ENCODE results near the gene NTN5.
A peak's percentile ranks its signal among the peaks of the same experiment; 100 is the strongest.
"Not testable (repeated sequence)": the region's sequence is repeated elsewhere in the genome, so short reads cannot be mapped to it uniquely, and the experiment has no call there.

The NTN5 gene

GRCh38 chr19:48669903-48670668, 2.7 kb downstream of the NTN5 start:
- DNase-seq, result no peak

- DNase-seq, result no peak
Observed at GRCh38 chr19:48668761-48669160, 4.1 kb downstream of the NTN5 start.

GRCh38 chr19:48668332-48668731, 4.5 kb downstream of the NTN5 start:
- DNase-seq, result peak in 1 of 14 donors; percentile 36

- DNase-seq, result no peak
Observed at GRCh38 chr19:48665786-48666185, 7.0 kb downstream of the NTN5 start.

GRCh38 chr19:48664476-48664875, 8.3 kb downstream of the NTN5 start:
- no peak for DNase-seq

DNA sequence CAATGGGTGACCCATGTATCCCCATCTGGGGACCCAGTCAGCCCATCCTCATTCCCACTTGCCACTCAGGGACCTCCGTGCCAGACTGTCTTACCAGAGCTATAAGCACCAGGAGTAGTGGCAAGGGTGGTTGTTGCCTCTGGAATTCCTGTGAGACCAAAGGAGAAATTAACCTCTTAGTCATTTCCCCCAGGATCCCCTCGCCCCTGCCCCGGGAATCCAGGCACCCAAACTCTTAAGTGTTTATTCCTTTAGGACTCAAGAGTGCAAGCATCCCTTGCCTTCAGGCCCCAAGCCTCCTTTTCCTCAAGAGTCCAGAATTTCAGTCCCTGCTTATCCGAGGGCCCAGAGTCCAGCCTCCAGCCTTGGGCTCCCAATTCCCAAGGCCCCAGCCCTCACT, 9.2 kb downstream of the NTN5 start:
- no peak for DNase-seq

DNA sequence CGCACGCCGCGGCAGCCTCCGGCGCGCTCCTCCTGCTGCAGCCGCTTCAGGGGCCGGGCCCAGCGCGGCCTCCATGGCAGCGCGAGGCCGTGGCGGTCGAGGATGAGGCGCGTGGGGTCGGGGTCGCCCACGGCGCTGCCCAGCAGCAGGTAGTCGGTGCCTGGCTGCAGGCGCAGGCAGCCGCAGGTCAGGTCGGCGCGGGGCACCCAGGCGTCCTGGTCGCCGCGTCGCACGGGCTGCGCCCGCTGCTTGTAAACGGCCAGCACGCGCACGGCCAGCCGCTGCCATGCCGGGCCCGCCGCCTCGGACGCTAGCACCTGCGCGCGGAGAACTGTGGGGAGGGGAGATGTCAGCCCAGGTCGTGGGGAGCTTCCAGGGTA, 11.1 kb downstream of the NTN5 start:
- no peak for DNase-seq

DNA sequence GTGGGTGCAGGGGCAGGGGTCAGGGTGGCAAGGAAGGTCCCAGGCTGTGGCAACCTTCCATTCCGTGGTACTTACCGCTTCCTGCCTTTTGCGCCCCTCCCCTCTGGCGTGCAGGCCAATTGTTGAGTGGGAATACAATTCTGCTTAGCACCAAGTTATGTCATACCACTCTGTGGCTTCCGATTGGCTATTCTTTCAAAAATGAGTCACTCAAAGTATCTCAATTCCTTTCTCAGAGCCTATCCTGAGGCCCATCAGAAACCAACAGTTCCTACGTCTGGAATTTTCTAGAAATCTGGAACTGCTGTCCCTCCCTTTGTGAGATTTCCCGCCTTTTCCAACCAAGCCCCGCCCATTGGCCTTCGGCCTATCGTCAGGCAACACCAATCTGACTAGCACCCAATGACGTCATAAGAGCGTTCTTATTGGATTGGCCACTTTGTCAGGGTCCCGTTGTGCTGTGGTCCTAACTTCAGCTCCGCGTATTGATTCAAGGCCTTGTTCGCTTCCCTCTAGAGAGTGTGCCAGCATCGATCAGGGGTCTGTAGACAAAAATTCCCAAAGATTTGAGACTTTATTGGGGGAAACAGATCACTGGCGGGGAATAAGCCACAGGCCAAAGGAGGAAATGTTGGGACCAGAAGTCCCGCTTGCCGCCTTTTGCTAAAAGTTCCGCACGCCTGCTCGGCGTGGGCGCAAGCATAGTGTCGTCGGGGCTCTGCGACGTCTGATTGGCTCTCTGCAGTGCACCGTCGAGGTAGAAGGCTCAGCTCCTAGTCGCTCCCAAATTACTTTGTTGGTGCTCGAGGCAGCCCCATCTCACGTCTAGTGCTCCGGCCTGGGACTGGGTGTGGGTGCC, 11.7 kb downstream of the NTN5 start:
- DNase-seq, result peak in 12 of 14 donors; percentile 35 to 82 (median 64)

- no peak for DNase-seq
Observed at GRCh38 chr19:48659768-48660167, 13.0 kb downstream of the NTN5 start.

DNA sequence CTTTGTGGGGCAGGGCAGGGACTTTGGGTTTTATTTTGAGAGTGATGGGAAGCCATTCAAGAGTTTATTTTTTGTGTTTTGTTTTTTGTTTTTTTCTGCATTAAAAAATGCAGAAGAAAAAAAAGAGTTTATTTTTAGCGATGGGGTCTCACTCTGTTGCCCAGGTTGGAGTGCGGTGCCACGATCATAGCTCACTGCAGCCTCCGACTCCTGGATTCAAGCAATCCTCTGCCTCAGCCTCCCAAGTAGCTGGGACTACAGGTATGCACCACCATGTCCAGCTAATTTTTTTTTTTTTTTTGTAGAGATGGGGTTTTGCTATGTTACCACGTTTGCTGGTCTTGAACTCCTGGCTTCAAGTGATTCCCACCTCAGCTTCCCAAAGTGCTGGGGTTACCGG, 14.3 kb downstream of the NTN5 start:
- no peak for DNase-seq

GRCh38 chr19:48657828-48658227, 15.0 kb downstream of the NTN5 start:
- DNase-seq, result not testable (repeated sequence)

GRCh38 chr19:48656840-48657474, 15.9 kb downstream of the NTN5 start:
- no peak for DNase-seq

DNA sequence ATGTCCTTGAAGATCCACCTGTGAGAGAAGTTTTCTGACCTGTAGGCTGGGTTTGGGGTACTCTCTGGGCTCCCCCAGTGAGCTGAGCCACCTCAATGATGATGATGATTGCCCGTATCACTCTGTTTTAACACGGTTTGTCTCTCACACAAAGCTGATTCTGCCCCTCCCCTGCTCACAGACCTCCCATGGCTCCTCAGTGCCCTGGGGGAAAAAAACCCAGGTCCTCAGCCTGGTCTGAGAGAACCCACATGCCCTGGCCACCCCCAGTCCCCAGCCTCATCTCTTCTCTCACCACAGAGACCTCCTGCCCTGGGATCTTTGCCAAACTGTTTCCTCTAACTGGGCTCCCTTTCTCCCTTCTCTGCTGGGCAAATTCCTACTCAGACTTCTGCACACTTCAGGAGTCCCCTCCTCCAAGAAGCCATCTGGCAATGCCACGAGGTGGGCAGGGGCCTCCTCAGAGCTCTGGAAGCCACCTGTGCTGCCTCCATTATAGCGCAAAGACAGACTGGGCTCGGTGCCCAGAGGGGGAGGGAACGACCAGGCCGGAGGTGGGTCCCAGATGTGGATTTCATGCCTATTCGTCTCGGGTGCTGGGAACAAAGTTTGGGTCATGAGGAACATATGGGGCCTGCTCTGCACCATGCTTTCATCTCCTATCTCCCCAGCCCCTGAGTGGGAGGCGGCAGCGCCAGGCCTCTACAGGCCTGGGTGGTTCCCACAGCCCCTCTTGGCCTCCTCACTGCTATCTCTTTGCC, 18.3 kb downstream of the NTN5 start:
- DNase-seq, result no peak

- DNase-seq, result no peak
Observed at GRCh38 chr19:48651683-48652048, 21.2 kb downstream of the NTN5 start.

DNA sequence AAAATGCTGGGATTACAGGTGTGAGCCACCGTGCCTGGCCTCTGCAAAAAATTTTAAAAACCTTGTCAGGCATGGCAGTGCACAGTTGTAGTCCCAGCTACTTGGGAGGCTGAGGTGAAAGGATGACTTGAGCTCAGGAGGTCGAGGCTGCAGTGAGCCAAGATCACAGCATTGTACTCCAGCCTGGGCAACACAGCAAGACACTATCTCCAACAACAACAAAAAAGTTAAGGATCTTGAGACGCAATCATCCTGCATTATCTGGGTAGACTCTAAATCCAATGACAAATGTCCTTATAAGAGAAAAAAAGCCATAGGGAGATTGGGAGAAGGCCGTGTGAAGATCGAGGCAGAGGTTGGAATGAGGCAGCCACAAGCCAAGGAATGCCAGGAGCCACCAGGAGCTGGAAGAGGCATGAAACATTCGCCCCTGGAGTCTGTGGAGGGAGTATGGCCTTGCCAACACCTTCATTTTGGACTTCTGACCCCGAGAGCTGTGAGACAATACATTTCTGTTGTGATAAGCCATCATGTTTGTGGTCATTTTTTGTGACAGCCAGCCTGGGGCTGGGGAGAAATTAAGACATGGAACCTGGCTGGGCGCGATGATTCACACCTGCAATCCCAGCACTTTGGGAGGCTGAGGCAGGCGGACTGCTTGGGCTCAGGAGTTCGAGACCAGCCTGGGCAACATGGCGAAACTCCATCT, 21.7 kb downstream of the NTN5 start:
- no peak for DNase-seq

- DNase-seq, result peak in 1 of 14 donors; percentile 80
Observed at GRCh38 chr19:48648134-48648533, 24.7 kb downstream of the NTN5 start.

GRCh38 chr19:48646722-48647216, 26.0 kb downstream of the NTN5 start:
- no peak for DNase-seq

GRCh38 chr19:48646001-48646721, 26.7 kb downstream of the NTN5 start, which contains the start of gene CA11:
TSS of gene CA11 (minus strand) at chr19:48646187. CDS start at chr19:48645632, 555 bp downstream.
- DNase-seq, result peak; percentile 66 to 97 (median 92)

DNA sequence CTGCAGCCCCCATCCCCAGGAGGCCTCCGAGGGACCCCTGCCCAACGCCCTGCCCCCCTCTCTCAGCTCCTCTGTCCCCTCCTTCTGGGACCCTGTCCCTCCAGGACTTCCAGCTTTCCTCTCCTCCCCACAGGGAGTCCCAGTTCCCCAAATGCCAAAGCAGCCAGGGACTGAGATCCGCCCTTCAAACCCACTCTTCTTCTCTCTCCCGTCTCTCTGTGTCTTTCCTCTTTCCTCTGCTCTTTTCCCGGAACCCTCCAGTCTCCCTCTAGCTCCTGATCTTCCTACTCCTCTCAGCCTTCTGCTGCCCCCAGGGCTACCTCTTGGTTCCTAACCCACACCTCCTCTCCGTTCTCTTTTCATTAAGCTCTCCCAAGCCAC, 27.2 kb downstream of the NTN5 start:
- peak in 5 of 14 donors; percentile 54 to 74 (median 56) for DNase-seq

DNA sequence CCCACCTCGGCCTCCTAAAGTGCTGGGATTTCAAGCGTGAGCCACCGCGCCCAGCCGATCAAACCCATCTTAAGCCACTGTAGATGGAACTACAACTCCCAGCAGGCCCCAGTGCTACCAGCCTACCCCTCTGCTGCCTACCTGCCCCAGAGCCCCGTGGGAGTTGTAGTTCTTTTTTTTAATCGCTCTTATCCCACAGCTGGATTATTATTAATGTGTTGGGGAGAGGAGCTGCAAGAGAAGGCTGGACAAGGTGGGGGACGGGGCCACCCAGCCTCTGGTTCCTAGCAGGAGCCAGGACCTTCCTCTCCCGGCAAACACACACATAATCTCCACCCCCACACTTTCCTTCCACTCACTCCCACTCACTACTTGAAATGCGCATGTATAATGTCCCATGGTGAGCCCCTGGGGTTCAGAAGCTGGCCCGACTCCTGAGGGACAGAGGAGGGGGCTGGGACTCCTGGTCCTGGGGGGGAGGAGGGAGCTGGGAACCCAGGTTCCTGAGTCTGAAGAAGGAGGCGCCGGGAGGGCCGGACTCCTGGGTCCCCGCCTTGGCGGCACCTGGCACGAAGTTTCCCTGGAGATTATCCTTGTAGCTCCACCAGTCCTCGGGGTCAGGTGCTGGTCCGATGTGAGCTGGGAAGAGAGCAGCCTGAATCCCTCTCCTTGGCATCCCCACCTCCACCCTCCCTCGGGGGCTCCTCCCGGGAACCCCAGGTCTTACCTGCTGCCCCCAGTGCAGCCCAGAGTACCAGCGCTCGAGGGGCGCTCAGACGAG, 27.8 kb downstream of the NTN5 start:
- peak in 12 of 14 donors; percentile 49 to 82 (median 66) for DNase-seq

Measured in C1 segment of cervical spinal cord (tissue), 14 donors.